GM12874 (cell line): ENCODE measurements around the gene MAGI3.

ENCODE experiments used
- CTCF ChIP-seq: IDR thresholded peaks from 2 replicates; pipeline ENCODE4 v1.5.1; 2011; ENCODE audit warnings: low read depth, mild to moderate bottlenecking, control low read depth, low read length, moderate library complexity; ENCODE audit not compliant: insufficient read depth

MAGI3 gene

GRCh38 chr1:113666126-113666525 is 275.8 kb downstream of the MAGI3 start:
- TF ChIP-seq CTCF: no peak

GRCh38 chr1:113669988-113670387 is 279.7 kb downstream of the MAGI3 start:
- TF ChIP-seq CTCF: no peak

GRCh38 chr1:113670650-113671049 is 280.3 kb downstream of the MAGI3 start:
- TF ChIP-seq CTCF: no peak

- TF ChIP-seq CTCF: no peak
Measured at GRCh38 chr1:113672491-113672890, 282.2 kb downstream of the MAGI3 start.

- TF ChIP-seq CTCF: no peak
Measured at GRCh38 chr1:113674591-113674990, 284.3 kb downstream of the MAGI3 start.

GRCh38 chr1:113675302-113675701 is 285.0 kb downstream of the MAGI3 start:
- no peak for TF ChIP-seq CTCF

GRCh38 chr1:113676524-113676923 is 286.2 kb downstream of the MAGI3 start:
- no peak for TF ChIP-seq CTCF
